HepG2 (cell line): ENCODE results near the gene ARHGAP10.

Source experiments
- ZNF546 ChIP-seq: sonication (generic); formaldehyde crosslinking; conservative IDR thresholded peaks from 2 replicates; pipeline ENCODE4 v1.8.1; 2023; ENCODE audit warnings: mild to moderate bottlenecking, missing genetic modification reagents
- ZNF777 ChIP-seq: sonication (generic); formaldehyde crosslinking; IDR thresholded peaks from 2 replicates; pipeline ENCODE4 v1.4.0; 2020; ENCODE audit warnings: missing genetic modification reagents

GRCh38 chr4:147734496-147734895, 2.6 kb downstream of the ARHGAP10 start:
- TF ChIP-seq ZNF777 (CRISPR knock-in tag), result no peak
- no peak for TF ChIP-seq ZNF546
